CD4-positive, alpha-beta T cell treated with Interleukin-17A for 4 hours (primary cell): ENCODE measurements around the gene KIRREL2.
"Not testable (repeated sequence)": the region's sequence is repeated elsewhere in the genome, so short reads cannot be mapped to it uniquely, and the experiment has no call there.

Experiments used
- DNase-seq: peaks from one replicate; pipeline ENCODE4 v3.0.0-alpha.2; 2020; ENCODE audit warnings: mixed read lengths

The KIRREL2 gene

DNA sequence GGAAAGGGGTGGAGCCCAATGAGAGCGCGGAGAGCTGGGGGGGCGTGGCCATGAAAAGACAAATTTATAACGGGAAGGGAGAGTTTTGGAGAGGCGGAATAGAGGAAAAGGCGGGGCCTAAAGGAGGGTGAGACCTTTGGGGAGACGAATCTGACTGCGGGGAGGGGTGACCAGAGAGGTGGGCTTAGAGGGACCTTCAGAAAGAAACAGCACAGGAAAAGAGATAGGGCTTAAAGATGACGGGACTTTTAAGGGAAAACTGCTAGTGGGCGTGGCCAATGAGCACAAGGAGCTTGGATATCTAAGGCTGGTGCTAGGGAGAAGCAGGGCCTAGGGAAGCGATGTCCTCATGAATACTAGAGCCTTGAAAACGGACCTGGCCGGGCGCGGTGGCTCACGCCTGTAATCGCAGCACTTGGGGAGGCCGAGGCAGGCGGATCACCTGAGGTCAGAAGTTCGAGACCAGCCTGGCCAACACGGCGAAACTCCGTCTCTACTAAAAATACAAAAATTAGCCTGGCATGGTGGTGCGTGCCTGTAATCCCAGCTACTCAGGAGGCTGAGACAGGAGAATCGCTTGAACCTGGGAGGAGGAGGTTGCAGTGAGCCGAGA is 13.5 kb downstream of the KIRREL2 start:
- not testable (repeated sequence) for DNase-seq

DNA sequence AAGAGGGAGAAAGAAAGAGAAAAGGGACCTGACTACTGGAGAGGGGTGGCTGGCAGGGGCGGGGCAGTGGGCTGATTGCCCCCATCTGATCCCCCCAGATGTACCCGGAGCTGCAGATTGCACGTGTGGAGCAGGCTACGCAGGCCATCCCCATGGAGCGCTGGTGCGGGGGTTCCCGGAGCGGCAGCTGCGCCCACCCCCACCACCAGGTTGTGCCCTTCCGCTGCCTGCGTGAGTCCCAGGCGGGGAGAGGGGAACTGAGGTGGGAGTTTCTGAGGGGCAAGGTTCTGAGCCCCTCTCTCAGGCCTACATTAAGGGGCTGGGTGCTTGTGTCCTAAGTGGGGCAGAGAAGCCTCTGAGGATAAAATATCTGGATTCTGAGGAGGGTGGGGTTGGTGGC is 14.1 kb downstream of the KIRREL2 start:
- DNase-seq: no peak

DNA sequence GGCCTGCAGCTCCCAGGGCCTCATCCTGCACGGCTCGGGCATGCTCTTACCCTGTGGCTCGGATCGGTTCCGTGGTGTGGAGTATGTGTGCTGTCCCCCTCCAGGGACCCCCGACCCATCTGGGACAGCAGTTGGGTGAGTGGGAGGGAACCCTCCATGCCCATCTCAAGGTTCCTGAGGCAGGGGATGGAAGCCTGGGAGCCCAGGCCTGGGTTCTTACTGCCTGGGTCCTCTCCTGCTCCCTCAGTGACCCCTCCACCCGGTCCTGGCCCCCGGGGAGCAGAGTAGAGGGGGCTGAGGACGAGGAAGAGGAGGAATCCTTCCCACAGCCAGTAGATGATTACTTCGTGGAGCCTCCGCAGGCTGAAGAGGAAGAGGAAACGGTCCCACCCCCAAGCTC is 14.9 kb downstream of the KIRREL2 start:
- DNase-seq: no peak

DNA sequence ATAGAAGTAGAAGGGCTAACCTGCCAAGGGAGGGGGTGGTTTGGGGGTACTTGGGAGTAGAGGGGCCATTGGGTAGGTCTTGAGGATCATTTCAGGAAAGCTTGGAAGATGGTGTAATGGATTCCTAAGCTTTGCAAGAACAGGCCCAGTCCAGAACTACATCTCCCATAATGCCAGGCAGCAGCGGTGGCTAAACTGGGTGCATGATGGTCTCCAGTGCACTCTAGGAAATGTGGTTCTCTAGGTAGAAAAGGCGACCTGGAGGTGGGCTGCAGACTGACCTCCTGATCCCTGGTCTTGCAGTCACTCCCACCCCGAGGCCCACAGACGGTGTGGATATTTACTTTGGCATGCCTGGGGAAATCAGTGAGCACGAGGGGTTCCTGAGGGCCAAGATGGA is 15.5 kb downstream of the KIRREL2 start:
- DNase-seq: no peak

DNA sequence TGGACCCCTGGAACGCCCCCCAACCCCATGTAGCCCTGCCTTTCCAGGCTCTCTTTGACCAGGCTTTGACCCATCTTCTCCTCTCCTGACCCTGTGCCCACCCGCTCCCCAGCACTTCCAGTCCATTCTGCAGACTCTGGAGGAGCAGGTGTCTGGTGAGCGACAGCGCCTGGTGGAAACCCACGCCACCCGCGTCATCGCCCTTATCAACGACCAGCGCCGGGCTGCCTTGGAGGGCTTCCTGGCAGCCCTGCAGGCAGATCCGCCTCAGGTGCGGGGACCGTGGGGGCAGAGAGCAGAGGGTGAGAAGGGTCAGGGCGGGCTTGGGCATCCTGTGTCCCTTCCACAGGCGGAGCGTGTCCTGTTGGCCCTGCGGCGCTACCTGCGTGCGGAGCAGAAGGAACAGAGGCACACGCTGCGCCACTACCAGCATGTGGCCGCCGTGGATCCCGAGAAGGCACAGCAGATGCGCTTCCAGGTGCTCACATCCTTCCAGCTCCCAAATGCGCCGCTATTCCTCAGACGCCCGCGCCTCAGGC is 17.8 kb downstream of the KIRREL2 start:
- no peak for DNase-seq

DNA sequence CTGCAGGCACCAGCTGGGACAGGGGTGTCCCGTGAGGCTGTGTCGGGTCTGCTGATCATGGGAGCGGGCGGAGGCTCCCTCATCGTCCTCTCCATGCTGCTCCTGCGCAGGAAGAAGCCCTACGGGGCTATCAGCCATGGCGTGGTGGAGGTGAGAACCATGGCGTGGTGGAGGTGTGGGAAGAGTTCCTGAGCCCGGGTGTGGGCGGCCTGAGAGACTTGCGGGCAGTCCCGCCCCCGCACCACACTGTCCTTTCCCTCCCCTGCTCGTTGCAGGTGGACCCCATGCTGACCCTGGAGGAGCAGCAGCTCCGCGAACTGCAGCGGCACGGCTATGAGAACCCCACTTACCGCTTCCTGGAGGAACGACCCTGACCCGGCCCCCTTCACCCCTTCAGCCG is 22.4 kb downstream of the KIRREL2 start:
- DNase-seq: no peak

DNA sequence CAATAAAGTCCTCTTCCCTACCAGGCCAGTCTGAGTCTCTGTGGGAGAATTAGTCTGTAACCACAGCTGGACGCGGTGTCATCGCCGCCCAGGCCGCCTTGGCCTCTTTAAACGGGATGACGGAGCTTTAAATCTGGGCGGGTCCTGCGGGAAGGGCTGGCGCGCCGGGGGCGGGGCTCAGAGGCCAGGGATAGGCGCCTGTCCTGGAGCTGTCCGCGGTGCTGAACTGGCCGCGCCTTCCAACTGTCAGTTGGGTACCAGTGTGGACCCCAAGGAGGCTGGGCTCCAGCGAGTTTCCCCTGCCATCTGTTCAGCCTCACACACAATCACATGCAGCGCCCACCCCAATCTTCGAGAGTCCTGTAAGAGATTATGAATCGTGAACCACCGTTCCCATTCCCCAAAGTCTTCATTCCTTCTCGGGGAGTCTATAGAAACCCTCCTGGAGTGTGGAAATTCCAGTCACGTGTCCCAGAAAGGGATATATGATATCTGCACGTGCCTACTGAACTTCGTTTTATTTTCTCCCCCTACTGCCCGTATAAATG is 23.1 kb downstream of the KIRREL2 start:
- DNase-seq: peak; percentile 83

DNA sequence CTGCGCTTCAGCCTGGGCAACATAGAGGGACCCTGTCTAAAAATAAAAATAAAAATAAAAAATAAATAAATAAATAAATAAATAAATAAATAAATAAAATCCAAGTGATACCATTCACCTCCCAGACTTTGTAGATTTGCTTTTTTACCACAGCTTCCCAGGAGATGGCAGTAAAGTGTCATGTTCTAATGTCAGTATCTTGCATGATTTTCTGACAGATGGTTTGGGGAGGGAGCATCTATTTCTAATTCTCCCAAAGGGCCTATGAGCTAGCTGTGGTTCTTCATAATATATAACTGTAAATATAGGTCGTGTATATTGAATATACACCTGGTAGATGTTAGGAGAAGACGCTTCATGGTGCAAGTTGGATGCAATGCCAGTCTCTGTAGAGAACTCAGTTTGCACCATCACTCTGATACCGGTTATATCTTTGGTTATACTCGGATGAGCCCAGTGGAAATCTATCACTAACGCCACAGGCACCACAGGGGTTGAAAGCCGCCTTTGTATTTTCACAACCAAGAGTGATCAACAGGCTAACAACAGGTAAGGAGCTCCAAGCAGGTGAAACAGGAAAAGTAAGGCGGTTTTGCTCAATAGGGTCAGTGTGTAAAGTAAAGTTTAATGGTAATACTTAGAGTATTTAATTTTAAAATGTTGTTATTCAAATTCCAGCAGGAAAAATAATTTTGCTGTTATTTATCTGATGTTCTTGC is 25.6 kb downstream of the KIRREL2 start:
- DNase-seq: peak; percentile 55

DNA sequence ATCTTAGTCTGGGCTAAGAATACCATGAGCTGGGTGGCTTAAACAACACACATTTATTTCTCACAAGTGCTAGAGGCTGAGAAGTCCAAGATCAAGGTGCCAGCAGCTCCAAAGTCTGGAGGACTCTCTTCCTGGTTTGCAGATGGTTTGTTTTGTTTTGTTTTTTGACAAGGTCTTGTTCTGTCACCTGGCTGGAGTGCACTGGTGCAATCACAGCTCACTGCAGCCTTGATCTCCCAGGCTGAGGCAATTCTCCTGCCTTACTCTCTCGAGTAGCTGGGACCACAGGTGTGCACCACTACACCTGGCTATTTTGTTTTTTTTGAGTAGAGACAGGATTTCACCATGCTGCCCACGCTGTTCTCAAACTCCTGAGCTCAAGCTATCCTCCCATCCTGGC is 27.2 kb downstream of the KIRREL2 start:
- no peak for DNase-seq

DNA sequence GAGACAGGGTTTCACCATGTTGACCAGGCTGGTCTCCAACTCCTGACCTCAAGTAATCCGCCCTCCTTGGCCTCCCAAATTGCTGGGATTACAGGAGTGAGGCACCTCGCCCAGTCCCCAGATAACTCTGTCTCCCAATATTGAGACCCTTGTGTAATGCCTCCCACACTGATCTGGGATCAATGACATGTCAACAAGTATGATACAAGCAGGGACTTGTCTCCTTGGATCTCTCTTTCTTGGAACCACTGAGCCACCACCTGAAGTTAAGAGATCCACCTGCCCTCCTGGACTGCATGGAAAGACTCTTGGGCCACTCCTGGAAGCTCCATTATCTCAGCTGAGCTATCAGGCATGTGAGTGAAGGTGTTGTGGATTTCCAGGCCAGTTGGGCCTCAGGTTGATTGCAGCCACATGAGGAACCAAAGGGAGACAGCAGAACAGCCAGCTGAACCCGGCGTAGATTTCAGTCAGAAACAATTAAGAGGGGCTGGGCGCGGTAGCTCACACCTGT is 28.6 kb downstream of the KIRREL2 start:
- no peak for DNase-seq

DNA sequence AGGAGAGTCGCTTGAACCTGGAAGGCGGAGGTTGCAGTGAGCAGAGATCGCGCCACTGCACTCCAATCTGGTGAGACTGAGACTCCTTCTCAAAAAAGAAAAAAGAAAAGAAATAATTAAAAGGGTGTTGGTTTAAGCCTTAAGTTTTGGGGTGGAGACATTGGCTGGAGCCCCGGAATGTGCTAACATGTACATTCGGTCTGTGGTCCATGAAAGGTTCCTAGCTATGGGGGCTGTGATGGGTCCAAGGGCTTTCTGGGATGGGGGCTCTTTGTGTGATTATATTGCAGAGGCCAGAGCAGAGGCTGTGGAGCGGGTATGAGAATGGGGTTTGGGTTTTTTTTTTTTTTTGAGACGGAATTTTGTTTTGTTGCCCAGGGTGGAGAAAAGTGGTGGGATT is 29.2 kb downstream of the KIRREL2 start:
- no peak for DNase-seq

DNA sequence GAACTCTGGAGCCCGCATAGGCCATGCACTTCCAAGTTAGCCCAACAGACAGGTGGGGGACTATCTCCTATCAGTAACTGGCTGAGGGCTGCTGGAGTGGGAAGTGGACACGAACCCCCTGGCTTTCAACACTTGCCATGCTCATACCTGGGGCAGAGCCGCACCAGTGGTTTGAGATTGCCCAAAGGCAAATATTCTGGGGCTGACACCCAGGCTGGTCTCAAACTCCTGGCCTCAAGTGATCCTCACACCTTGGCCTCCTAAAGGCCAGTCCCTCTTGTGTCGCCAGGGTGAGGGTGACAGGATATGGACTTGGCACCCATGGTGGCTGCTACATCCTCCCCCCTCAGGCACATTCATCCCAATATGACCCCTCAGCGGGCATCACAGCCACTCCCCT is 30.5 kb downstream of the KIRREL2 start:
- DNase-seq: no peak

DNA sequence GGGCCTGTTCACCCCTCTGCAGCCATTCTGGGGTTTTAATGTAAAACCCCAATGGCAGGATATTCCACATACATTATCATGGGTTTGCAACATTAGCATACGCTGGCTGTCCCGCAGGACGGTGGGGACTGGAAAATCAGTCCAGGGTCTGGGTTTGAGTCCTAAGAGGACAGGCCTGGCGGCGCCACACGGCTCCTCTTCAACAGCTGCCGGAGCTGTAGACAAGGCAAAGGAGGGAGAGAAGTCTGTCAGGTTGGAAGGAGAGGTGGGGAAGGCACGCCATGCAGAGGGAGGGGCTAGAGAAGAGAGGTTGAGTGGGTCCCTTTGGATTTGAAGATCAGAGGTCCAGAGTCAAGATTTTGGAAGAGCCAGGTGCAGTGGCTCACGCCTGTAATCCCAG is 31.7 kb downstream of the KIRREL2 start:
- no peak for DNase-seq

DNA sequence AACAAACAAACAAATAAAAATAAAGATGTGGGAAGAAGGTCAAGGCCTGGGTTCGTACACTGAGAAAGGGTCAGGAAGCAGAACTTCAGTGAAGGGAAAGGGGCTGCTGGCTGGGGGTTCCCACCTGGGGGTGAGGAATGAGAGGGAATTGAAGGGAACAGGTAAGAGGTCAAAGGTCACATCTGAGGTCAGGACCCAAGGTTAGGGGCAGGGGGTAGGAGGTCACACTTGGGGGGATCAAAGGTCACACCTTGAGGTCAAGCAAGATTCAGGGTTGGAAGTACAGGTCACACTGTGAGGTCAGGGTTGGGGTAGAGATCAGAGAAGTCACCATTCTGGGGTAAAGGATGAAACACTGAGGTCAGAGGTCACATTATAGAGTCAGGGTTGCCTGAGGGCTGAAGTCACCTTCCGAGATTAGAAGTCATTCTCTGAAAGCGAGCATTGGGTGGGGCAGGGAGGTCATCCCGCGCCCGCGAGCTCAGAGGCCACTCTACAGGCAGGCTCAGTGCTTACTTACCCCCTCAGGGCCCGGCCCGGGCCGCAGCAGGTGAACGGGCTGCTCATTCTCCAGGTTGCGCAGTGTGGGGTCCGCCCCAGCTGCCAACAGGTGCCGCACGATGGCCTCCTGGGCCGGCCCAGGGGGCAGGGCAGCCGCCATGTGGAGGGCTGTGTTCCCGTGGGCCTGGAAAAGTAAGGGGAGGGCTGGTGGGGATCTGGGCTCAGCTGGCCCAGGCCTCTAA is 32.8 kb downstream of the KIRREL2 start:
- no peak for DNase-seq

DNA sequence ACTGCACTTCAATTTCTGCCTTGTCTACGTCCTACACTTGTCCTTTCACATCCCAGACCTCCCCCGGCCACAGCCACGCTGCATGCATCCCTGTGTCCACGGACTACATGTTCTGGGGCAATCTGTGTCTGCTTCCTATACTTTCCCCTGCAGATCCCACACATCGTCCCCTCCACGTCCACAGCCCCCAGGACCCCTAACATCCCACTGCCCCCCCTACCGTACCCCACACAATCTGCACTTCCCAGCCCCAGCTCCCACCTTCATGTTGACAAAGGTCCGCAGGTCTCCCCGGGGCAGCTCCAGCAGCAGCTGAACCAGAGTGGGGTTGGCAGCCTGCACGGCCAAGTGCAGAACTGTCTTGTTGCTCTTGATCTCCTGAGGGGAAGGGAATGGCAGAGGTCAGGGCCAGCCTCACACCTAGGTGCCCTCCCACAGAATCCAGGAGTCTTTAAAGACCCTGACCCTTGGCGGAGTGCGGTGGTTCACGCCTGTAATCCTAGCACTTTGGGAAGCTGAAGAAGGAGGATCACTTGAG is 33.5 kb downstream of the KIRREL2 start:
- no peak for DNase-seq

DNA sequence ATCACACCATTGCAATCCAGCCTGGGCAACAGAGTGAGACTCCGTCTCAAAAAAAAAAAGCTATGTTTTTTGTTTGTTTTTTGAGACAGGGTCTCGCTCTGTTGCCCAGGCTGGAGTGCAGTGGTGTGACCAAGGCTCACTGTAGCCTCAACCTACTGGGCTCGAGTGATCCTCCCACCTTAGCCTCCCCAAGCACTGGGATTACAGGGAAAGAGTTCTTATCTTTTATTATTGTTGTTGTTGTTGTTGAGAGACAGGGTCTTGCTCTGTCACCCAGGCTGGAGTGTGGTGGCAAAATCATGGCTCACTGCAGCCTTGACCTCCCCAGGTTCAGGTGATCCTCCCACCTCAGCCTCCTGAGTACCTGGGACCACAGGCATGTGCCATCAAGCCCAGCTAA is 35.1 kb downstream of the KIRREL2 start:
- not testable (repeated sequence) for DNase-seq

DNA sequence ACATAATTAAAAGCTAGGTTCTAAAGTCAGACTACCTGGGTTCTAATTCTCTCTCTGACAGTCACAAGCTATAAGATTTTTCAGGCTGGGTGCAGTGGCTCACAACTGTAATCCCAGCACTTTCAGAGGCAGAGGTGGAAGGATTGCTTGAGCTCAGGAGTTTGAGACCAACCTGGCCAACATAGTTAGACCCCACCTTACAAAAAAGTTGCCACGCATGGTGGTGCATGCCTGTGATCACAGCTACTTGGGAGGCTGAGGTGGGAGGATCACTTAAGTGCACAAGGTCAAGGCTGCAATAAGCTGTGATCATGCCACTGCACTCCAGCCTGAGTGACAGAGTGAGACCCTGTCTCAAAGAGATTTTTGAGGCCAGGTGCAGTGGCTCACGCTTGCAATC is 37.6 kb downstream of the KIRREL2 start:
- no peak for DNase-seq

DNA sequence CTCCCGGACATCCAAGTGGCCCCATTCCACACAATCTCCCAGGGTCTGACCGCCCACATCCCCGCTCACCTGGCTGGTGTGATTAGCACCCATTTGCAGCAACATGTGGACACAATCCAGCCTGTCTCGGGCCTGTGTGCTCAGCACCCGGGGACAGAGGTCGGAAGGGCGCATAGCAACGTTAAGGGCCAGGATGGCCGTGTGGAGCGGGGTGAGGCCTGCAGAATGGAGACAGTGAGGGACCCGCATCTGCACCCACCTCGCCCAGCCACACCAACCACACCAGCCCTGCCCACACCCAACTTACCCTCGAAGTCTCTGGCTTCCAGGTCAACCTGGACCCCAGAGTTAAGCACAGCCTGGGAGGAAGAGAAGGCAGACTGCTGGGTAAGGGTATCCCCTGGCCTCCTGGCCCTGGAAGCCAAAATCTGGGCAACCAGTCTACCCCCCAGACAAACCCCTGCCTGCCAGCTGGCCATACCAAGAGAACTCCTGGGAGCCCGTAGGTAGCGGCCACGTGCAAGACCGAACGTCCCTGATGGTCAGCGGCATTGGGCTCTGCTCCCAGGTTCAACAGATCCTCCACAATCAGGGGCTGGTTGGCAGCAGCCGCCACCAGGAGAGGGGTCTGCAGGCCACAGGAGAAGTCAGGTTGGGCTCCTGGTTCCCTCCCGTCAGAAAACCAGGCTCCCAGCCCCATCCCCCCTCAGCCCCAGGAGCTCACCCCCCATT is 39.4 kb downstream of the KIRREL2 start:
- no peak for DNase-seq

DNA sequence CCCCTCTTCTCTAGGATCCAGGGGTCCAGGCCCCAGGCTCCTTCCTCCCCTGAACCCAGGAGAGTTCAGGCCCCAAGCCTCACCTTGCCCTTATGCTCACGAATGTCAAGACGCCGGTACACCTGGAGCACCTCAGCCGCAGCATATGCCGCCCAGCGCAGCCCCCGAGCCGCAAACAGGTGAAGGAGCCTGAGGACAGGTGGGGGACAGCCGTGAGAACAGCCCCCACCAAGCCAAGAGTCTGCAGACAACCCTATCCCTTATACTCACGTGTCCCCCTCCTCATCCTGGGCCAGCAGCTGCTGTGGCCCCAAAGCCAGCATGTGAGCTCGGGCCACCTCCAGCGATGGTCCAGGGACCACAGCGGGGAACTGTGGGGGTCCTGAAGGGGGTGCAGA is 39.9 kb downstream of the KIRREL2 start:
- DNase-seq: no peak

DNA sequence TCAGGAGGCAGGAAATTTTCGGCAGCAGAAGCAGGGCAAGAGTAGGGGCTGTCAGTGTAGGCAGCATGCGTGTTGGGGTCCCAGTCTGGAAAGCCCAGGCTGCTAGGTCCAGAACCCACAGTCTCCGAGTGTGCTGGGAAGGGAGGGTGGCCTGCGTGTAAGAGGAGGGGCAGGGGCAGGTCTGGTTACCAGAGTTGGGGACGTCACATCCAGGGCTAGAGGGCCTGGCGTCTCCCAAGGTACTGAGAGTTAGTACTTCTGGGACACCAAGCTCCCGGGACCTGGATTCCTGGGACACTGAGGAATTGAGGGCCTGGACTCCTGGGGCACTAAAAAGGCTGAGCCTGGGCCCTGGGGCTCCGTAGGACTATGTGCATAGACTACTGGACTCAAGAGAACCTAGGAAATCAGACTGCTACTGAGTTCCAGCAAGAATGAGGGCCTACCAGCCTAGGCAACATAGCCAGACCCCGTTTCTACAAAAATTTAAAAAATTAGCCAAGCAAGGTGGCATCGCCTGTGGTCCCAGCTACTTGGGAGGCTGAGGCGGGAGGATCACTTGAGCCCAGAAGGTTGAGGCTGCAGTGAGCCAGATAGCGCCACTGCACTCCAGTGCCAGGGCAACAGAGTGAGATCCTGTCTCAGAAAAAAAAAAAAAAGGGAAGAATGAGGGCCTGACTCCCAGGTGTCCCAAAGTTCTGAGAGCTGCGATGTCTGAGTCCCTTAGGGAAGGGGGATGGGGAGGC is 41.2 kb downstream of the KIRREL2 start:
- no peak for DNase-seq

DNA sequence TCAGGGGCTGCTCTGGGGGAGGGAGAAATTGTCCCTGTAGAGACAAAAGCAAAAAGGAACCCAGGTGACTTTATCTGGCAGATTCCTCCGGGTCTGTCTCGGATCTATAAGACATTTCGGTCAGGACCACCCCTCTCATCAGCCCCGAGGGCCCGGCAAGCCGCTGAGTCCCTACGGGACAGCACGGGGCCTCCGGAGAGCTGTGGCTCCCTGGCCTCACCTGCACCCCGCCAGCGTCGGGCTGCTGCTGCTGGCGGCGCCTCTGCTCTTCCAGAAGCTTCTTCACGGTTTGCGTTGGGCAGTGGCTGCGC is 41.7 kb downstream of the KIRREL2 start:
- DNase-seq: no peak
